Left lung (tissue), 10 donors: ENCODE results near the gene ARHGAP45. TPM values are rescaled to one million over a fixed set of nuclear protein-coding genes. Genes with fewer than 3 reads are reported as not detected.

ENCODE experiments used
- ATAC-seq: fragments of 200-7000 bp; cut with Tn5 transposase; one replicate; pipeline ENCODE4 v1.9.1; 2020; ENCODE audit warnings: moderate library complexity
- DNase-seq, 4 donors: peaks; one replicate each; pipeline ENCODE4 v3.0.0-alpha.2; 2013 to 2020
- H3K27ac ChIP-seq, 2 donors: fragments of 200-600 bp; sonication (generic) in 1 of 2; one replicate each; pipeline versions ENCODE4 v1.5.0 to v1.8.0; 2020 to 2021
- H3K27me3 ChIP-seq, 2 donors: fragments of 200-600 bp; sonication (generic) in 1 of 2; one replicate each; pipeline versions ENCODE4 v1.5.0 to v1.8.0; 2020 to 2021
- H3K36me3 ChIP-seq, 2 donors: fragments of 200-600 bp; sonication (generic) in 1 of 2; one replicate each; pipeline versions ENCODE4 v1.5.0 to v1.8.0; 2020 to 2021
- H3K4me1 ChIP-seq, 2 donors: fragments of 200-600 bp; one replicate each; pipeline ENCODE4 v1.8.0; 2021
- H3K4me3 ChIP-seq, 2 donors: fragments of 200-600 bp; sonication (generic) in 1 of 2; one replicate each; pipeline versions ENCODE4 v1.5.0 to v1.8.0; 2020 to 2021; ENCODE audit warnings: mild to moderate bottlenecking in 1 of 2
- H3K9me3 ChIP-seq, 2 donors: fragments of 200-600 bp; sonication (generic) in 1 of 2; one replicate each; pipeline versions ENCODE4 v1.5.0 to v1.8.0; 2020 to 2021
- intact Hi-C, 2 donors: fragments of 100-400 bp; cut with DNase I; formaldehyde crosslinking; loops; one replicate each; pipeline versions ENCODE4 v1.11.2 to v1.14.2; 2022
- polyA plus RNA-seq, 6 donors: library from polyadenylated mRNA; unstranded; fragments of 120-200 nt; gene quantifications; one replicate each; pipeline ENCODE4 v1.2.1, GENCODE V29; 2013; ENCODE audit not compliant: insufficient read length in 6 of 6
- total RNA-seq, 2 donors: library from RNA; stranded (reverse); fragmentation: NEBNext Ultra II Directional; extraction: Animal tissue kit (Norgen Biotek cat#: 25700); gene quantifications; one replicate each; pipeline ENCODE4 v1.2.1, GENCODE V29; 2021
- TF ChIP-seq, protein P1 (sequence below), 2 donors: fragments of 200-600 bp; sonication (generic) in 1 of 2; IDR thresholded peaks; one replicate each; pipeline versions ENCODE4 v1.5.0 to v1.8.0; 2021; ENCODE audit warnings: antibody characterized with exemption in 2 of 2
- donor health status: DM: no; HTN: yes; CAD: no.
- donor health status: DM: no; HTN: no; CAD: no.

ARHGAP45 gene
- total and polyA plus RNA-seq, 8 donors: 8.5 to 83.8 (median 12.0) TPM

DNA sequence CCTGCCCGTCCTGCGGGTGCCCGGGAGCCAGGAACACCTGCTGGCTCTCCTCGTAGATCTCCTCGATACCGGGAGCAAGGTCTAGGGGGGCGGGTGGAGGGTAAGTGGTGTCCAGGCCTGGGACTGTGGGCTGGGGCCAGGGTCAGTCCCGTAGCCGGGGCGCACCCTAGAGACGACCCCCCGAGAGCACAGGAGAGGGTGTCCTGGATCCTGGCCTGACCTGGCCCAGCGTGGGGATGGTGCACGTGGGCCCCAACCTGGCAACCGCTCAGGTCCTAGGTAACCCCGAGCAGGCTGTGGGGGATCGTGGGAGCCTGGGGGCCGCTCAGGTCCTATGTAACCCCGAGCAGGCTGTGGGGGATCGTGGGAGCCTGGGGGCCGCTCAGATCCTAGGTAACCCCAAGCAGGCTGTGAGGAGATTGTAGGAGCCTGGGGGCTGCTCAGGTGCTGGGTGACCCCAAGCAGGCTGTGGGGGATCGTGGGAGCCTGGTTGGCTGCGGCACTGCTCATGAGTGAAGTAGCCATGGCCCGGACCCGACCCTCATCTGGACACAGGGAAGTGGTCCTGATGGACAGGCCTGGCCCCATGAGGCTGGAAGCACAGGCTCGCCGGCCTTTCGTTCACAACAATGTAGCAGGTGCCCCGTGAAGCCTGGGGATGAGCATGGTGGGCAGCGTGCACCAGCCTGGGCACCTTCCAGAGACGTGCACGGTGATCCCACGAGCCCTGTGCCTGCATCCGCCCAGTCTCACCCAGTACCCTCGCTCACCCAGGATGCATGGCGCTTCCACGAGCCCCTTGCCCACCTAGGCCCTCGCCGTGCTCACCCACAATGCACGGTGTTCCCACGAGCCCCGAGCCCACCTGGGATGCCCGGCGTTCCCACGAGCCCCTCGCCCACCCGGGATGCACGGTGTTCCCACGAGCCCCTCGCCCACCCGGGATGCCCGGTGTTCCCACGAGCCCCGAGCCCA lies 43.0 kb downstream of the ARHGAP45 start:
- Histone ChIP-seq H3K9me3 (no peaks in the 10 kb centered on the region), H3K4me1 (peaks cover 19 to 68% of the 10 kb centered on the region in 2 donors), H3K27ac (no peak overlapping the region), H3K27me3 (no peaks in the 10 kb centered on the region), H3K36me3 (peaks cover 0 to 92% of the 10 kb centered on the region in 2 donors), H3K4me3 (no peak overlapping the region)
- no peak for DNase-seq
- intact Hi-C loops: loop anchor here in 1 of 2 donors (5.0 kb wide), 1 partner anchor 82 kb away; no protein-coding TSS in a partner anchor
- no peak for ATAC-seq
- TF ChIP-seq, protein P1, sequence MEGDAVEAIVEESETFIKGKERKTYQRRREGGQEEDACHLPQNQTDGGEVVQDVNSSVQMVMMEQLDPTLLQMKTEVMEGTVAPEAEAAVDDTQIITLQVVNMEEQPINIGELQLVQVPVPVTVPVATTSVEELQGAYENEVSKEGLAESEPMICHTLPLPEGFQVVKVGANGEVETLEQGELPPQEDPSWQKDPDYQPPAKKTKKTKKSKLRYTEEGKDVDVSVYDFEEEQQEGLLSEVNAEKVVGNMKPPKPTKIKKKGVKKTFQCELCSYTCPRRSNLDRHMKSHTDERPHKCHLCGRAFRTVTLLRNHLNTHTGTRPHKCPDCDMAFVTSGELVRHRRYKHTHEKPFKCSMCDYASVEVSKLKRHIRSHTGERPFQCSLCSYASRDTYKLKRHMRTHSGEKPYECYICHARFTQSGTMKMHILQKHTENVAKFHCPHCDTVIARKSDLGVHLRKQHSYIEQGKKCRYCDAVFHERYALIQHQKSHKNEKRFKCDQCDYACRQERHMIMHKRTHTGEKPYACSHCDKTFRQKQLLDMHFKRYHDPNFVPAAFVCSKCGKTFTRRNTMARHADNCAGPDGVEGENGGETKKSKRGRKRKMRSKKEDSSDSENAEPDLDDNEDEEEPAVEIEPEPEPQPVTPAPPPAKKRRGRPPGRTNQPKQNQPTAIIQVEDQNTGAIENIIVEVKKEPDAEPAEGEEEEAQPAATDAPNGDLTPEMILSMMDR (IDR thresholded peaks at IDR 0.05): no peak

DNA sequence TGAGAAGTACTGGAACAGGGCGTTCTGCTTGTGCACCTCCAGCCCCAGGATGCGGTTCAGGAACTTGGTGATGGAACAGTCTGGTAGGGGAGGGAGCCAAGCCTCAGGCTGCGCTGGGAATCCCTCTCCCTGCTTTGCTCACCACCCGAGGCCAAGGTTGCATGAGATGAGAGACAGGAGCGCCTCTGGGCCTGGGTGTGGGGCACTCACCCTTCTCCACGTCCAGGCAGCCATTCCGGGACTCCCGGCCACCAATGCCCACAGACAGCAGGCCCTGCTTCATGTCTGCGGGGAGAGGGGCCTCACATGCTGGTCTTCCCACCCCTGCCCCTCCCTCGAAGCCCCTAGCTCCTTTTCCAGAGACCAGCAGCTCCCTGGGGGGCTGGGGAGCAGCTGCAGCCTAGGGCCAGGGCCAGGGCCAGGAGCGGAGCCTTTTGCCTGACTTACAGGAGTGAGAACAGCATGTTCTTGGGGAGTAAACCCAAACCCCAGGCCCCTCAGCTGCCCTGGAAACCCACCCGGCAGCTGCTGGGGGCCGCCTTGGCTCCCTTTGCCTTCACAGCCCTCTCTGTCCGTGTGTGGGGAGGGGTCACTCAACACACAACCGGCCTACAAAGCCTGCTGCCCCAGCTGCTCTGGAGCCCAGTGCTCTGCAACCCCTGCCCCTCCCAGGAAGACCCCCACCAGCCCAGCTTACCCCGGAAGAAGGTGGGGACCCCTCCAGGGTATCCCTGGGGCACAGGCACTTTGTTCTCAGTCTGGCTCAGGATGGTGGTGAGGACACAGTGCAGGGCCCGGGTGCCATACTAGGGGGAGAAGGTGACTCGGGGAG lies 44.1 kb downstream of the ARHGAP45 start:
- H3K27me3 ChIP-seq: no peaks in the 10 kb centered on the region
- peaks cover 0 to 100% of the 10 kb centered on the region in 2 donors for H3K36me3 ChIP-seq
- TF ChIP-seq, protein P1 (IDR thresholded peaks at IDR 0.05): no peak
- intact Hi-C loops: loop anchor here in 1 of 2 donors (5.0 kb wide), 1 partner anchor 81 kb away; no protein-coding TSS in a partner anchor
- ATAC-seq (no peak), DNase-seq (no peak)
- no peaks in the 10 kb centered on the region for H3K9me3 ChIP-seq
- H3K27ac ChIP-seq: no peak overlapping the region
- H3K4me1 ChIP-seq: peaks cover 12 to 58% of the 10 kb centered on the region in 2 donors
- no peak overlapping the region for H3K4me3 ChIP-seq

DNA sequence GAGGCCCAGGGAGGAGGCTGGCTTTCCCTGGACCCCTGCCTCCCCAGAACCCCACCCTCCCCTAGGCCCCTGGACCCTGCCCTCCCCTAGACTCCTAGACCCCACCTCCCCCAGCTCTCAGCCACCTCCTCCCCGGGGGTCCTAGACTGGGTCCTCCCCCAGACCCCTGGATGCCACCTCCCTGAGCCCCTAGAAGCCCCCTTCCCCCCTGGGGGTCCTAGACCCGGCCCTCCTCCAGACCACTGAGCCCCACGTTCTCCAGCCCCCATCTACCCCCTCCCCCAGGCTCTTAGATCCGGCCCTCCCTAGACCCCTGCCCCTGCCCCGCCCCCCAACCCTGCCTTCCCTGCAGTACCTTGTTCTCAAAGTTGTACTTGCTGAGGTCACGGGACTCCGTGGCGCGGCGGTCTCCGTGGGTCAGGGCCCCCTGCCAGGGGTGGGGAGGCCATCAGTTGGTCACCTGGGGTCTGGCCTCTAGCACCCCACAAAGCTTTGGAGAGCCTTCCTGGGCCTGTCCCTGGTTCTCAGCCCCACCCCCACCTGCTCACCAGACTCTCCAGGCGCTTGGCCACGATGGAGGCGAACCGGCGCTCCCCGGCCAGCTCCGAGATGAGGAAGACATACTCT lies 44.8 kb downstream of the ARHGAP45 start:
- no peak for ATAC-seq
- no peak for DNase-seq
- intact Hi-C loops: loop anchor here in 1 of 2 donors (5.0 kb wide), 1 partner anchor 81 kb away; no protein-coding TSS in a partner anchor
- H3K27me3 ChIP-seq: no peaks in the 10 kb centered on the region
- no peak overlapping the region for H3K27ac ChIP-seq
- H3K9me3 ChIP-seq: no peaks in the 10 kb centered on the region
- H3K4me1 ChIP-seq: peaks cover 7 to 50% of the 10 kb centered on the region in 2 donors
- no peak overlapping the region for H3K4me3 ChIP-seq
- TF ChIP-seq, protein P1 (IDR thresholded peaks at IDR 0.05): no peak
- H3K36me3 ChIP-seq: peaks cover 0 to 100% of the 10 kb centered on the region in 2 donors

DNA sequence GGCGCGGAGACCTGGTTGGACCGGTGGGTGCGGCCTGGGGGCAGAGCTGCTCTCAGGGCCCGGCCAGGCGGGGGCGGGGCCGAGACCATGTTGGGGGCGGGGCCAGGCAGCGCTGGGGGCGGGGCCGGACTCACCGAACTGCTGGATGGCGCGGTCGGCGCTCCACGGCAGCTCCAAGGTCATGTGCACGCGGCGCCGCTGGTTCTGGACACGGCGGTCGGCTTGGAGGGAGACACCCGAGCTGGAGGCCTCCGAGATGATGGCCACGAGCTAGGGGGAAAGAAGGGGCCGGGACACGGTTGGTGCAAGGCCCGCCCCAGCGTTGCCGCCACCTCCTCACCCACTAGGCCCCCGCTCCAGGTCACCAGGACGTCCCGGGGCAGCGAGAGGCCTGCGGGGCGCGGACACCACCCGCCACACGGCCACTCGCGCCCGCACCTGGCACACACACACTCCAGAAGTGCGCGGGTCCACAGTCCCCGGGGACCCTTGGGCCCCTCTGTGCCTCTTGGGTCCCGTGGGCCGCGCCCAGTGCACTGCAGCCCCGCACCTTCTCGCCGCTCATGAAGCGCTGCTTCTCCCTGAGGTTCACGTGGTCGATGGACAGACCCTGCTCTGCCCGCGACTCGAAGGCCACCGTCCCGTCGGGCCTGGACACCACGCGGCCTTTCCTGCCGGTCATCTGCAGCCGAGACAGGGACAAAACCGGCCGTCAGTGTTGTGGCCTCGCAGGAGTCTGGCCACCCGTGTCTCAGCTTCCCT lies 45.5 kb downstream of the ARHGAP45 start:
- ATAC-seq (peak; percentile 63), DNase-seq (peak in 2 of 4 donors; percentile 61 to 77)

More for the DNA sequence above, 45.5 kb downstream of the ARHGAP45 start:
- no peaks in the 10 kb centered on the region for H3K9me3 ChIP-seq
- peaks cover 7 to 43% of the 10 kb centered on the region in 2 donors for H3K4me1 ChIP-seq
- intact Hi-C loops: loop anchor here in 1 of 2 donors (5.0 kb wide), 1 partner anchor 80 kb away; no protein-coding TSS in a partner anchor
- H3K27ac ChIP-seq: peak overlapping the region; percentile 2 to 66
- H3K4me3 ChIP-seq: no peak overlapping the region
- H3K27me3 ChIP-seq: no peaks in the 10 kb centered on the region
- TF ChIP-seq, protein P1 (IDR thresholded peaks at IDR 0.05): no peak
- H3K36me3 ChIP-seq: peaks cover 0 to 100% of the 10 kb centered on the region in 2 donors
